Fibroblast of pulmonary artery (primary cell): ENCODE data around the gene CNIH3.

ENCODE experiments used
- DNase-seq: peaks from one replicate; pipeline ENCODE4 v3.0.0-alpha.2; 2010; ENCODE audit warnings: low read depth
- H3K4me3 ChIP-seq: replicated peaks from 2 replicates; pipeline ENCODE4 v1.5.1; 2011; ENCODE audit warnings: low read depth, mild to moderate bottlenecking, control low read depth, low read length, moderate library complexity
- CTCF ChIP-seq: IDR thresholded peaks from 2 replicates; pipeline ENCODE4 v1.5.1; 2011; ENCODE audit warnings: mild to moderate bottlenecking, control low read depth, low read length, inconsistent platforms; ENCODE audit errors: missing control alignments

The CNIH3 gene

GRCh38 chr1:224745924-224746323, 129.8 kb downstream of the CNIH3 start:
- no peak overlapping the region for H3K4me3 ChIP-seq
- DNase-seq = no peak
- no peak for TF ChIP-seq CTCF

- H3K4me3 ChIP-seq = no peak overlapping the region
- no peak for TF ChIP-seq CTCF
- peak; percentile 67 for DNase-seq
These were observed 131.5 kb downstream of the CNIH3 start for GRCh38 chr1:224747578-224747977.

GRCh38 chr1:224749916-224750315, 133.8 kb downstream of the CNIH3 start:
- H3K4me3 ChIP-seq = no peak overlapping the region

GRCh38 chr1:224751624-224752311, 135.7 kb downstream of the CNIH3 start:
- TF ChIP-seq CTCF = no peak
- H3K4me3 ChIP-seq = no peak overlapping the region
- DNase-seq = no peak

More at GRCh38 chr1:224749916-224750315, 133.8 kb downstream of the CNIH3 start:
- DNase-seq = no peak
- no peak for TF ChIP-seq CTCF

- H3K4me3 ChIP-seq = no peak overlapping the region
- no peak for TF ChIP-seq CTCF
- DNase-seq = no peak
These were observed 137.4 kb downstream of the CNIH3 start for GRCh38 chr1:224753491-224753890.

GRCh38 chr1:224755586-224755985, 139.5 kb downstream of the CNIH3 start:
- no peak for DNase-seq
- H3K4me3 ChIP-seq = no peak overlapping the region
- no peak for TF ChIP-seq CTCF

- no peak for DNase-seq
- TF ChIP-seq CTCF = no peak
- H3K4me3 ChIP-seq = no peak overlapping the region
These were observed 141.4 kb downstream of the CNIH3 start for GRCh38 chr1:224757508-224757907.
